K562 (cell line): Measurements from ENCODE around the gene PSMD9. TPM values are rescaled to one million over a fixed set of nuclear protein-coding genes. Genes with fewer than 3 reads are reported as not detected.

Source experiments
- CCAR2 ChIP-seq: fragments of 200-400 bp; formaldehyde crosslinking; IDR thresholded peaks from 2 replicates; pipeline ENCODE4 v1.6.1; 2017; ENCODE audit warnings: mild to moderate bottlenecking, low read depth, low read length
- CHD4 ChIP-seq: fragments of 200-600 bp; sonication (generic); IDR thresholded peaks from 3 replicates; pipeline ENCODE4 v1.6.1; 2012; ENCODE audit warnings: low read depth, mild to moderate bottlenecking, mixed read lengths, low read length, inconsistent platforms; ENCODE audit not compliant: insufficient read depth, insufficient replicate concordance, poor library complexity, severe bottlenecking
- FOXM1 ChIP-seq, 2 experiments: fragments of 450-650 bp in 1 of 2; sonication (generic) in 1 of 2; formaldehyde crosslinking in 1 of 2; IDR thresholded peaks; 2 replicates each; pipeline versions ENCODE4 v1.6.1 to v1.9.0; 2017 to 2022; ENCODE audit warnings: low read depth in 2 of 2, mild to moderate bottlenecking in 2 of 2, missing genetic modification reagents in 1 of 2, moderate library complexity in 1 of 2
- GTF2E2 ChIP-seq: fragments of 200-800 bp; sonication (Bioruptor generic); IDR thresholded peaks from 2 replicates; pipeline ENCODE4 v1.6.1; 2016; ENCODE audit warnings: missing genetic modification characterization, missing compliant biosample characterization
- JUND ChIP-seq, 2 experiments: IDR thresholded peaks; 2 replicates in 1 of 2; 3 replicates in 1 of 2; pipeline ENCODE4 v1.6.1; 2011; ENCODE audit warnings: borderline replicate concordance in 2 of 2, low read depth in 2 of 2, low read length in 2 of 2, improper control_type of control experiment in 1 of 2, missing biosample characterization in 1 of 2, missing genetic modification characterization in 1 of 2, missing genetic modification reagents in 1 of 2
- KAT7 ChIP-seq: sonication (generic); formaldehyde crosslinking; IDR thresholded peaks from 2 replicates; pipeline ENCODE4 v1.8.0; 2022; ENCODE audit warnings: missing genetic modification reagents, mild to moderate bottlenecking, borderline replicate concordance
- NR2F6 ChIP-seq: fragments of 450-650 bp; formaldehyde crosslinking; IDR thresholded peaks from 2 replicates; pipeline ENCODE4 v1.4.0; 2020; ENCODE audit warnings: mild to moderate bottlenecking
- PHTF2 ChIP-seq: fragments of 250-450 bp; sonication (Bioruptor Pico); IDR thresholded peaks from 2 replicates; pipeline ENCODE4 v1.5.0; 2021; ENCODE audit warnings: mild to moderate bottlenecking
- TSC22D4 ChIP-seq: fragments of 450-650 bp; IDR thresholded peaks from 2 replicates; pipeline ENCODE4 v1.6.1; 2016; ENCODE audit warnings: missing genetic modification characterization, missing biosample characterization, control low read depth
- ZNF551 ChIP-seq: fragments of 250-450 bp; sonication (Bioruptor Pico); IDR thresholded peaks from 2 replicates; pipeline ENCODE4 v1.5.0; 2021; ENCODE audit warnings: mild to moderate bottlenecking, moderate library complexity
- polyA plus RNA-seq, 8 experiments: library from polyadenylated mRNA; depleted of rRNA in 4 of 8; stranded (reverse) in 5 of 8; unstranded in 3 of 8; fragments of >200 nt; fragmentation: Nextera tagmentation in 2 of 8; fragmentation: Illumina TruSeq in 1 of 8; extraction: Ambion mirVana in 2 of 8; extraction: Trizol in 1 of 8; gene quantifications; 2 replicates each; pipeline versions ENCODE4 v1.2.1 to v1.2.3, GENCODE V29; 2011 to 2014; ENCODE audit warnings: inconsistent platforms in 1 of 8, missing spikeins in 1 of 8
- total RNA-seq, 7 experiments: library from RNA; depleted of rRNA in 6 of 7; stranded (reverse); fragments of >200 nt in 6 of 7; fragmentation: Illumina TruSeq in 2 of 7; extraction: Trizol in 2 of 7; gene quantifications; 2 replicates each; pipeline versions ENCODE4 v1.2.1 to v1.2.3, GENCODE V29; 2011 to 2021; ENCODE audit warnings: low replicate concordance in 1 of 7
- TF ChIP-seq, protein P1 (sequence below), 2 experiments: IDR thresholded peaks in 1 of 2; conservative IDR thresholded peaks in 1 of 2; 2 replicates each; pipeline ENCODE4 v1.6.1; 2016; ENCODE audit warnings: low read depth in 2 of 2, mild to moderate bottlenecking in 1 of 2, missing compliant biosample characterization in 1 of 2, missing genetic modification characterization in 1 of 2, moderate library complexity in 1 of 2
- TF ChIP-seq, protein P2 (sequence below): sonication (generic); formaldehyde crosslinking; IDR thresholded peaks from 2 replicates; pipeline ENCODE4 v1.8.1; 2023; ENCODE audit warnings: mild to moderate bottlenecking, missing genetic modification reagents, moderate library complexity
- TF ChIP-seq, protein P3 (sequence below): fragments of 450-650 bp; IDR thresholded peaks from 2 replicates; pipeline ENCODE4 v1.6.1; 2017; ENCODE audit warnings: antibody characterized with exemption
- TF ChIP-seq, protein P4 (sequence below), 2 experiments: fragments of 200-800 bp in 1 of 2; sonication (Bioruptor generic) in 1 of 2; sonication (generic) in 1 of 2; formaldehyde crosslinking in 1 of 2; IDR thresholded peaks in 1 of 2; conservative IDR thresholded peaks in 1 of 2; 2 replicates each; pipeline versions ENCODE4 v1.5.0 to v1.6.1; 2016 to 2020; ENCODE audit warnings: missing compliant biosample characterization in 1 of 2, missing genetic modification characterization in 1 of 2, missing genetic modification reagents in 1 of 2
- TF ChIP-seq, protein P5 (sequence below), 2 experiments: IDR thresholded peaks; 2 replicates each; pipeline ENCODE4 v1.6.1; 2011; ENCODE audit warnings: borderline replicate concordance in 1 of 2, control low read depth in 1 of 2, low read depth in 1 of 2, low read length in 1 of 2, mild to moderate bottlenecking in 1 of 2, mixed read lengths in 1 of 2, moderate library complexity in 1 of 2; ENCODE audit not compliant: insufficient read depth in 1 of 2, insufficient read length in 1 of 2, poor library complexity in 1 of 2, severe bottlenecking in 1 of 2; ENCODE audit errors: extremely low read depth in 1 of 2

The PSMD9 gene
- total and polyA plus RNA-seq, 9 of the 15 experiments (the other 6 are each of a cell fraction or from before 2014, with no cell fraction given), result 12.2 to 143 (median 61.3) TPM

DNA sequence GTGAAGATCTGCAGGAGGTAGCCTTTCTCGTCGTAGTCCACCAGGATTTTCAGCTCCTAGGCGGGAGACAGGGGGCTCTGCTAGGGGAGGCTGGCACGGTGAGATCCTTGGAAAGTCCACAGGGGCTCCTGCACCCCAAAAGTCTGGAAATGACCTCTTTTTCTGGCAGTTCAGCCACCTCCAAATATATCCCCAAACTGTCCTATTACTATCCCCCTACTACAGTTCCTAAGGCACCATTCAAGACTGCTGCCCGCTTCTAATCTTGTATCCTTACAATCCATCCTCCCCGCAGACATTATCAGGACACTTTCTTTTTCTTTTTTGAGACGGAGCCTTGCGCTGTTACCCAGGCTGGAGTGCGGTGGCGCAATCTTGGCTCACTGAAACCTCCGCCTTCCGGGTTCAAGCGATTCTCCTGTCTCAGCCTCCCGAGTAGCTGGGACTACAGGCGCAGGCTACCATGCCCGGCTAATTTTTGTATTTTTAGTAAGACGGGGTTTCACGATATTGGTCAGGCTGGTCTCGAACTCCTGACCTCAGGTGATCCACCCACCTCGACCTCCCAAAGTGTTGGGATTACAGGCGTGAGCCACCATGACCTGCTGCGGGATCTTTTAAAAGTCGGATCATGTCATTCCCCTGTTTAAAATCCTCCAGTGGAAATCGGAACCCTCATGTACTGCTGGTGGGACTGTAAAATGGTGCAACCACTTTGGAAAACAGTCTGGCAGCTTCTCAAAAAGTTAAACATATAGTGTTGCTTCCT is 48.4 kb upstream of the PSMD9 start (continued):
- TF ChIP-seq, protein P1, sequence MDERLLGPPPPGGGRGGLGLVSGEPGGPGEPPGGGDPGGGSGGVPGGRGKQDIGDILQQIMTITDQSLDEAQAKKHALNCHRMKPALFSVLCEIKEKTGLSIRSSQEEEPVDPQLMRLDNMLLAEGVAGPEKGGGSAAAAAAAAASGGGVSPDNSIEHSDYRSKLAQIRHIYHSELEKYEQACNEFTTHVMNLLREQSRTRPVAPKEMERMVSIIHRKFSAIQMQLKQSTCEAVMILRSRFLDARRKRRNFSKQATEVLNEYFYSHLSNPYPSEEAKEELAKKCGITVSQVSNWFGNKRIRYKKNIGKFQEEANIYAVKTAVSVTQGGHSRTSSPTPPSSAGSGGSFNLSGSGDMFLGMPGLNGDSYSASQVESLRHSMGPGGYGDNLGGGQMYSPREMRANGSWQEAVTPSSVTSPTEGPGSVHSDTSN (CRISPR knock-in tag; IDR thresholded peaks at IDR 0.05; ENCODE audit: low read depth), result no peak
- TF ChIP-seq, protein P1 (tag; conservative IDR thresholded peaks at IDR 0.05; ENCODE audit: low read depth), result no peak
- TF ChIP-seq CCAR2 (no peak), CHD4 (peak; percentile 52), FOXM1 (IDR thresholded peaks at IDR 0.05; ENCODE audit: low read depth) (0 out of 2 replicates have a peak, but pooled peaks have one; percentile 6), FOXM1 (CRISPR knock-in tag; IDR thresholded peaks at IDR 0.05; ENCODE audit: low read depth) (no peak), GTF2E2 (no peak), NR2F6 (no peak), PHTF2 (CRISPR knock-in tag) (no peak), ZNF551 (CRISPR knock-in tag) (no peak), TSC22D4 (tag) (no peak), JUND (IDR thresholded peaks at IDR 0.05; ENCODE audit: borderline replicate concordance, low read depth, low read length) (no peak), JUND (tag; IDR thresholded peaks at IDR 0.05; ENCODE audit: borderline replicate concordance, low read depth, low read length) (no peak), KAT7 (CRISPR knock-in tag) (no peak)
- TF ChIP-seq, protein P2, sequence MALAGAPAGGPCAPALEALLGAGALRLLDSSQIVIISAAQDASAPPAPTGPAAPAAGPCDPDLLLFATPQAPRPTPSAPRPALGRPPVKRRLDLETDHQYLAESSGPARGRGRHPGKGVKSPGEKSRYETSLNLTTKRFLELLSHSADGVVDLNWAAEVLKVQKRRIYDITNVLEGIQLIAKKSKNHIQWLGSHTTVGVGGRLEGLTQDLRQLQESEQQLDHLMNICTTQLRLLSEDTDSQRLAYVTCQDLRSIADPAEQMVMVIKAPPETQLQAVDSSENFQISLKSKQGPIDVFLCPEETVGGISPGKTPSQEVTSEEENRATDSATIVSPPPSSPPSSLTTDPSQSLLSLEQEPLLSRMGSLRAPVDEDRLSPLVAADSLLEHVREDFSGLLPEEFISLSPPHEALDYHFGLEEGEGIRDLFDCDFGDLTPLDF (CRISPR knock-in tag), result no peak
- TF ChIP-seq, protein P3, sequence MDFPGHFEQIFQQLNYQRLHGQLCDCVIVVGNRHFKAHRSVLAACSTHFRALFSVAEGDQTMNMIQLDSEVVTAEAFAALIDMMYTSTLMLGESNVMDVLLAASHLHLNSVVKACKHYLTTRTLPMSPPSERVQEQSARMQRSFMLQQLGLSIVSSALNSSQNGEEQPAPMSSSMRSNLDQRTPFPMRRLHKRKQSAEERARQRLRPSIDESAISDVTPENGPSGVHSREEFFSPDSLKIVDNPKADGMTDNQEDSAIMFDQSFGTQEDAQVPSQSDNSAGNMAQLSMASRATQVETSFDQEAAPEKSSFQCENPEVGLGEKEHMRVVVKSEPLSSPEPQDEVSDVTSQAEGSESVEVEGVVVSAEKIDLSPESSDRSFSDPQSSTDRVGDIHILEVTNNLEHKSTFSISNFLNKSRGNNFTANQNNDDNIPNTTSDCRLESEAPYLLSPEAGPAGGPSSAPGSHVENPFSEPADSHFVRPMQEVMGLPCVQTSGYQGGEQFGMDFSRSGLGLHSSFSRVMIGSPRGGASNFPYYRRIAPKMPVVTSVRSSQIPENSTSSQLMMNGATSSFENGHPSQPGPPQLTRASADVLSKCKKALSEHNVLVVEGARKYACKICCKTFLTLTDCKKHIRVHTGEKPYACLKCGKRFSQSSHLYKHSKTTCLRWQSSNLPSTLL, result no peak
- TF ChIP-seq, protein P4, sequence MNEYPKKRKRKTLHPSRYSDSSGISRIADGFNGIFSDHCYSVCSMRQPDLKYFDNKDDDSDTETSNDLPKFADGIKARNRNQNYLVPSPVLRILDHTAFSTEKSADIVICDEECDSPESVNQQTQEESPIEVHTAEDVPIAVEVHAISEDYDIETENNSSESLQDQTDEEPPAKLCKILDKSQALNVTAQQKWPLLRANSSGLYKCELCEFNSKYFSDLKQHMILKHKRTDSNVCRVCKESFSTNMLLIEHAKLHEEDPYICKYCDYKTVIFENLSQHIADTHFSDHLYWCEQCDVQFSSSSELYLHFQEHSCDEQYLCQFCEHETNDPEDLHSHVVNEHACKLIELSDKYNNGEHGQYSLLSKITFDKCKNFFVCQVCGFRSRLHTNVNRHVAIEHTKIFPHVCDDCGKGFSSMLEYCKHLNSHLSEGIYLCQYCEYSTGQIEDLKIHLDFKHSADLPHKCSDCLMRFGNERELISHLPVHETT (CRISPR knock-in tag; conservative IDR thresholded peaks at IDR 0.05 in 1 of 2, IDR thresholded peaks at IDR 0.05 in 1 of 2), result no peak
- TF ChIP-seq, protein P5, sequence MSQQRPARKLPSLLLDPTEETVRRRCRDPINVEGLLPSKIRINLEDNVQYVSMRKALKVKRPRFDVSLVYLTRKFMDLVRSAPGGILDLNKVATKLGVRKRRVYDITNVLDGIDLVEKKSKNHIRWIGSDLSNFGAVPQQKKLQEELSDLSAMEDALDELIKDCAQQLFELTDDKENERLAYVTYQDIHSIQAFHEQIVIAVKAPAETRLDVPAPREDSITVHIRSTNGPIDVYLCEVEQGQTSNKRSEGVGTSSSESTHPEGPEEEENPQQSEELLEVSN (IDR thresholded peaks at IDR 0.05; ENCODE audit: borderline replicate concordance in 1 of 2, extremely low read depth in 1 of 2, insufficient read depth in 1 of 2, insufficient read length in 1 of 2, low read depth in 1 of 2, low read length in 1 of 2, poor library complexity in 1 of 2, severe bottlenecking in 1 of 2), result peak in 1 of 2 experiments; percentile 10
